Measurements from ENCODE around the gene PNISR.

PNISR gene

DNA sequence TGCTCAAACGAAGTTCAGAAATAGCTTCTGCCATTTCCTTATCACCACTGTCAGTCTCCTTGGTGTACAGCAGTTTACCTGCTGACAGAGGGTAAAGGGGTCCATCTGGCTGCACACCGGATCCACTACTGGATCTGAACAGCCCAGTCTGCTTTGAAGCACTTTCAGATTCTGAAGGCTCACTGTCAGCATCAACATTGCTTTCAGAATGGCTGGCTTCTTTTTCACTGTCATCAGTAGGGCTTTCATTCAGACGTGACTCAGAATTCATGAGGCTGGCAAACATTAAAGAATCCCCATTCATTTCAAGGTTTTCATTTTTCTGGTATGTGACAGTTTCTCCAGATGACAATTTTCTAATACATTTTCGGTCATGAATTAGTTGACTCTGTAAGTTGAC is 21.0 kb upstream of the PNISR start:
- TF ChIP-seq CTCF (IDR thresholded peaks at IDR 0.05; ENCODE audit: borderline replicate concordance, control extremely low read depth, extremely low read depth, insufficient read depth, missing control alignments), result no peak
- in situ Hi-C loops (cut with MboI; ENCODE audit: low sequenced_read_pairs, unreplicated experiment), result no loop called here
- peak; percentile 9 for DNase-seq (ENCODE audit: low spot score)

GRCh38 chr6:99434702-99435530 is 9.8 kb upstream of the PNISR start:
- DNase-seq (ENCODE audit: low spot score), result peak; percentile 20
- in situ Hi-C loops (cut with MboI; ENCODE audit: low sequenced_read_pairs, unreplicated experiment), result no loop called here
- TF ChIP-seq CTCF (IDR thresholded peaks at IDR 0.05; ENCODE audit: borderline replicate concordance, control extremely low read depth, extremely low read depth, insufficient read depth, missing control alignments), result peak; percentile 28

GRCh38 chr6:99432877-99433276 is 7.8 kb upstream of the PNISR start:
- in situ Hi-C loops (cut with MboI; ENCODE audit: low sequenced_read_pairs, unreplicated experiment), result no loop called here
- TF ChIP-seq CTCF (IDR thresholded peaks at IDR 0.05; ENCODE audit: borderline replicate concordance, control extremely low read depth, extremely low read depth, insufficient read depth, missing control alignments), result no peak
- DNase-seq (ENCODE audit: low spot score), result no peak

DNA sequence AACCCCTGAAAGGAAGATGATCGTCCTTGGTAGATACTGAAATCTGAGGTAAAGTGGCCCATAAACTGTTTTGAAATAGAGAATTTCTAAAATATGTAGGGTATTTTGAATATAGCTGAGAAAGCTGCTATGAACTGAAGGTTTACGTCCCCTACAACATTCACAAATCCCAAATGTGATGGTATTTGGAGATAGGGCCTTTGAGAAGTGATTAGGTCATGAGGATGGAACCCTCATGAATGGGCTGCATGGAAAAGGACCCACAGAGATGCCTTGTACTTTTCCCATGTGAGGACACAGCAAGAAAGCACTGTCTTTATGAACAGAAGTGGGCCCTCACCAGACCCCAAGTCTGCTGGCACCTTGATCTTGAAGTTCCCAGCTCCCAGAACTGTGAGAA is 6.8 kb upstream of the PNISR start:
- in situ Hi-C loops (cut with MboI; ENCODE audit: low sequenced_read_pairs, unreplicated experiment), result no loop called here
- no peak for DNase-seq (ENCODE audit: low spot score)
- no peak for TF ChIP-seq CTCF (IDR thresholded peaks at IDR 0.05; ENCODE audit: borderline replicate concordance, control extremely low read depth, extremely low read depth, insufficient read depth, missing control alignments)

DNA sequence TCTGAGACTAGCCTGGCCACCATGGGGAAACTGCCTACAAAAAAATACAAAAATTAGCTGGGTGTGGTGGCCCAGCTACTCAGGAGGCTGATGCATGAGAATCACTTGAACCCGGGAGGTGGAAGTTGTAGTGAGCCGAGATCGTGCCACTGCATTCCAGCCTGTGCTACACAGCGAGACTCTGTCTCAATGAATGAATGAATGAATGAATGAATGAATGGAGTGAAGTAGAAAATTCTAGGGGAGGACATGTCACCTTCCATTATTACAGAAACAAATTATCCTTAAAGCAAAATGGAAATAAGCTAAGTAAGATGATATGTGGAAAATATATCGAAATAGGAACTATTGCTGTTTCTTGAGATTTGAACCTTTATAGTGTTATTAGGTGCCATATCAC is 2.9 kb upstream of the PNISR start:
- no peak for DNase-seq (ENCODE audit: low spot score)
- in situ Hi-C loops (cut with MboI; ENCODE audit: low sequenced_read_pairs, unreplicated experiment), result no loop called here
- no peak for TF ChIP-seq CTCF (IDR thresholded peaks at IDR 0.05; ENCODE audit: borderline replicate concordance, control extremely low read depth, extremely low read depth, insufficient read depth, missing control alignments)

- in situ Hi-C loops (cut with MboI; ENCODE audit: low sequenced_read_pairs, unreplicated experiment), result no loop called here
- no peak for TF ChIP-seq CTCF (IDR thresholded peaks at IDR 0.05; ENCODE audit: borderline replicate concordance, control extremely low read depth, extremely low read depth, insufficient read depth, missing control alignments)
- no peak for DNase-seq (ENCODE audit: low spot score)
Measured at GRCh38 chr6:99426451-99426757, 1.3 kb upstream of the PNISR start.
